ENCODE results near the gene CTRB1. TPM values are rescaled to one million over a fixed set of nuclear protein-coding genes. Genes with fewer than 3 reads are reported as not detected.

Gene CTRB1
- total RNA-seq, 4 donors from 2014 or later = not detected

- DNase-seq (ENCODE audit: low spot score in 2 of 2) = peak in 1 of 2 donors; percentile 63
- H3K4me3 ChIP-seq = no peak overlapping the region
- H3K36me3 ChIP-seq = peaks cover 18% of the 10 kb centered on the region
- 72% methylated on average over 20 of the region's 20 CpGs for WGBS
- no peak overlapping the region for H3K27ac ChIP-seq
- TF ChIP-seq CTCF (IDR thresholded peaks at IDR 0.05) (no peak), EP300 (IDR thresholded peaks at IDR 0.05) (no peak), POLR2A (IDR thresholded peaks at IDR 0.05) (no peak), POLR2AphosphoS5 (IDR thresholded peaks at IDR 0.05) (no peak)
- no peaks in the 10 kb centered on the region for H3K9me3 ChIP-seq
- no peaks in the 10 kb centered on the region for H3K4me1 ChIP-seq
- H3K27me3 ChIP-seq = peaks cover 8% of the 10 kb centered on the region
Observed at GRCh38 chr16:75224306-75225082, 5.7 kb downstream of the CTRB1 start.

- TF ChIP-seq POLR2AphosphoS5 (IDR thresholded peaks at IDR 0.05) (no peak), CTCF (IDR thresholded peaks at IDR 0.05) (no peak), EP300 (IDR thresholded peaks at IDR 0.05) (no peak), POLR2A (IDR thresholded peaks at IDR 0.05) (no peak)
- 52% methylated on average over 11 of the region's 12 CpGs for WGBS
- Histone ChIP-seq H3K9me3 (no peaks in the 10 kb centered on the region), H3K4me3 (no peak overlapping the region), H3K36me3 (peaks cover 24% of the 10 kb centered on the region), H3K27ac (no peak overlapping the region), H3K27me3 (peaks cover 8% of the 10 kb centered on the region), H3K4me1 (no peaks in the 10 kb centered on the region)
- DNase-seq (ENCODE audit: low spot score in 2 of 2) = no peak
Observed at GRCh38 chr16:75225092-75225491, 6.3 kb downstream of the CTRB1 start.

- Histone ChIP-seq H3K27me3 (peaks cover 8% of the 10 kb centered on the region), H3K27ac (no peak overlapping the region), H3K9me3 (no peaks in the 10 kb centered on the region), H3K36me3 (peaks cover 26% of the 10 kb centered on the region), H3K4me3 (no peak overlapping the region), H3K4me1 (no peaks in the 10 kb centered on the region)
- 66% methylated on average over 25 of the region's 26 CpGs for WGBS
- DNase-seq (ENCODE audit: low spot score in 2 of 2) = peak in 1 of 2 donors; percentile 66
- TF ChIP-seq EP300 (IDR thresholded peaks at IDR 0.05) (no peak), POLR2A (IDR thresholded peaks at IDR 0.05) (no peak), CTCF (IDR thresholded peaks at IDR 0.05) (no peak)
Observed at GRCh38 chr16:75225678-75226515, 7.1 kb downstream of the CTRB1 start.

GRCh38 chr16:75226550-75227360 is 8.0 kb downstream of the CTRB1 start:
- WGBS = 75% methylated on average over 10 of the region's 22 CpGs
- no peaks in the 10 kb centered on the region for H3K4me1 ChIP-seq
- TF ChIP-seq CTCF (IDR thresholded peaks at IDR 0.05) (no peak), EP300 (IDR thresholded peaks at IDR 0.05) (no peak), POLR2AphosphoS5 (IDR thresholded peaks at IDR 0.05) (no peak), POLR2A (IDR thresholded peaks at IDR 0.05) (no peak)
- peaks cover 8% of the 10 kb centered on the region for H3K27me3 ChIP-seq
- H3K27ac ChIP-seq = no peak overlapping the region
- no peak overlapping the region for H3K4me3 ChIP-seq
- peaks cover 30% of the 10 kb centered on the region for H3K36me3 ChIP-seq
- DNase-seq (ENCODE audit: low spot score in 2 of 2) = no peak
- H3K9me3 ChIP-seq = no peaks in the 10 kb centered on the region
